NCI-H2107 treated with DMSO at 0.1 percent for 48 hours (cell line): ENCODE measurements around the gene FAM98B.
"Not testable (repeated sequence)": the region's sequence is repeated elsewhere in the genome, so short reads cannot be mapped to it uniquely, and the experiment has no call there.

ENCODE experiments used
- DNase-seq: peaks from one replicate; lab custom pipeline; 2025; ENCODE audit not compliant: unreplicated experiment; lab: John Stamatoyannopoulos, UW

Gene FAM98B

DNA sequence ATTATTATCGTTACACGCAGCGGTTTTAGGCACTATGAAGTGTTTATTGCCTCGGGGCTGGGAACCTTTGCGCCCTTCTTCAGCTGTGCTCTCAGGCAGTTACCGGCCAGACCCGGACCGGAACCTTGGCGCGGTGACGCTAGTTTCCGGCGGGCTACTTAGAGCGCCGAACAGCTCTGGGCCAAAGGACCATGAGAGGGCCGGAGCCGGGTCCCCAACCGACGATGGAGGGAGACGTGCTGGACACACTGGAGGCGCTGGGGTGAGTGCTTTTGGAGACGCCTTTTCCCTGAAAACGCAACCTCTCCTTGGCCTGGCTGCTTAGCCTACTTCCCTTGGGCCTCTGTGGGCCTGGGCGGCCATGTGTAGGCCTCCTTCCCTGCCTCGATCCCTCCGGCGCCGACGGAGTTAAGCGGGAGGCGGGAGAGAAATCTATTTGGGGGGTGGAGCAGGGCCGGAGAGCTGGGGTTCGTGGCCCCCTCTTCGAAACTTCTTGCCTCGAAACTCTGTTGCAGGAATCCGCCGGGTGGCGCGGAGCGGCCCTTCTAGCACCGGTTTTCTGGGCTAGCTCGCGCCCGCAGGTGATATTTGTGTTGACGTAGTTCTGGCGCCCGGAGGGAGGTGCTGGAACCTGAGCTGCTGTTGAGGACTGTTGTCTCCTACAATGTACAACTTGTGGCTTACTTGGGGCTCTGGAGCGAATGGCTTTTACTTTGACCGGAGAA is at the start of gene FAM98B:
TSS of gene FAM98B (plus strand) at position 157 of the 725 bp plus-strand sequence. CDS start at position 192, 35 bp downstream.
- peak; percentile 26 for DNase-seq

DNA sequence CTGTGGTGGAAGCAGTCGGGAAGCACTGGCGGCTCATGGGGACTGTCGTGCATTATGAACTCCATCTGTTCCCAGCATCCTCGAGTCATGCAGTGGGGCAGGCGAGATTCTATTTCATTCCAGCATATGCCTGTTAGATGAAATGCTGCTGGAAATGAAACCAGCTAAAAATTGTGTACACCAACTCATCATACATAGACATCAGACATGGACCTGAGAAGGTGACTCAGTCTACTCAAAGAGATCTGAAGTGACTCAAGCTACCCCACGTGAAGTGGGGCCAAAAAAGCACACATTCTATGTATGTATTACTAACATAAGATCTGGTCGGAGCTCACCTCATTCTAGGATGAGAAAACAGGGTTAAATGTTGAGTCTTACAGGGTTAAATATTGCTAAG is 47.5 kb upstream of the FAM98B start:
- no peak for DNase-seq

DNA sequence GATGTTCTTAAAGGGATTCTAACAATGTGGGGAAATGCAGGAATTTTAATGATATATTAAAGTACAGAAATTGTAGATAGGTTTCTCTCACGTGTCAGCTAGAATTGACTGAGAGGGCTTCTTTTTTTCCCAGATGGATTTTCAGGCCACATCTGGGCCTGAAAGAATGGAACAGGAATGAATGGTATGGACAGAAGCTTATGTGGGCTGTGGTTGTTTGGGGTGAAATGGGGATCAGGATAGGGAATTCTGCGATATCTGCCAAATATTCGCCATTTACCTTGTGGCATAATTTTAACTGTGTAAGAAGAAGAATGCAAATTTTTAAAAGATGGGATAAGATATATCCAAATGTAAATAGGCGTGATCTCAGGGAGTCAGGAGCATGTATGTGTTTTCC is 45.4 kb upstream of the FAM98B start:
- no peak for DNase-seq

DNA sequence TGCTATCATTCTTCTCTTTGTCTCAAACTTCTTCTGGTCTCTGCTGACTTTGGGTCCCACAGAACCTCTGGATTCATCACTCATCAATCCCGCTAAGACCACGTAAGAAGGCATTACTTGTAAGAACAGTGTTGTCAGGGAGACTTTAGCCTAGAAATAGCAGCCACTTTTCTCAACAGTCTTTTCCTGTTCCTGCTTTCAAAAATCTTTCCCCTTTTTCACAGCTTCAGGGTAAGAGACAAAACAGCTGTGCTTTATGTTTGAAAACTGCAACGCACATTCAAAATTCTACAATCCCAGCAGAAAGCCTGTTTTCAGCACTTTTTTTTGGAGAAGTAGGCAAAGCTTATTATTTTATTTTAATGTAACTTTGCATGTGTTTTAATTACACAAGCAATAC is 42.0 kb upstream of the FAM98B start:
- DNase-seq, result no peak

DNA sequence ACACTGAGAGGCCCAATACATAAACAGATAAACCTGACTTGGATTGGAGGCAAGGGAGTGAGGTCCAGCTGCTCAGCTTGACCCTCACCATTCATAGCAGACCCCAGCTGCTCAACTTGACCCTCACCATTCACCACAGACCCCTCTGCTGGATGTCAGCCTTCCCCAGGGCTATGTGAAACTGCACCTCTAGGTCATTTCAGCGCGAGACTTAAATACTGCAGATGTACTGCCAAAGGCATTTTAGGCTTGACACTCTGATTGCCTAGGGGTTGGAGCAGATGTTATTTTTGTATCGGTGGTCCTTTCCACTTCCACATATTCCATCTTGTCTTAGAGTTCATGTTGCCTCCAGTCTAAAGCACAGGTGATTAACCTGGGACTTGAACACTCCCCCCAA is 41.5 kb upstream of the FAM98B start:
- DNase-seq, result no peak

DNA sequence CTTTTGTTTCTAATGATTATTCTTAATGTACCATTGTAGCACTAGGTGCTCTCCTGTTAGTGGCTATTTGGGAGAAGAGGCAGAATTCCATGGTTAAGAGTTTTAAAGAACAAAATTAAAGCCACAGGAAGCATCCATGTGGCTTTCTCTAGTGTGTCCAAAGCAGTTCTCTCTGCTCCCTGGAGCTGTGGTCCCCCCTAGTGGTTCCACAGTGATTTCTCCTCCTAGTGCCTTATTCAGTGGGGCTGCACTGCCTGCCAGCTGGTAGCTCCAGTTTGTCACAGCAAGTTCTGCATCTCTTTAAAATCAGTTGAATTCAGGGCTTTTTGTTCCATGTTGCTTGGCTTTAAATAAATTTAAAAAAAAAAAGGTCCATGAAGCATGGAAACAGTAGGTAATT is 39.6 kb upstream of the FAM98B start:
- DNase-seq, result no peak

DNA sequence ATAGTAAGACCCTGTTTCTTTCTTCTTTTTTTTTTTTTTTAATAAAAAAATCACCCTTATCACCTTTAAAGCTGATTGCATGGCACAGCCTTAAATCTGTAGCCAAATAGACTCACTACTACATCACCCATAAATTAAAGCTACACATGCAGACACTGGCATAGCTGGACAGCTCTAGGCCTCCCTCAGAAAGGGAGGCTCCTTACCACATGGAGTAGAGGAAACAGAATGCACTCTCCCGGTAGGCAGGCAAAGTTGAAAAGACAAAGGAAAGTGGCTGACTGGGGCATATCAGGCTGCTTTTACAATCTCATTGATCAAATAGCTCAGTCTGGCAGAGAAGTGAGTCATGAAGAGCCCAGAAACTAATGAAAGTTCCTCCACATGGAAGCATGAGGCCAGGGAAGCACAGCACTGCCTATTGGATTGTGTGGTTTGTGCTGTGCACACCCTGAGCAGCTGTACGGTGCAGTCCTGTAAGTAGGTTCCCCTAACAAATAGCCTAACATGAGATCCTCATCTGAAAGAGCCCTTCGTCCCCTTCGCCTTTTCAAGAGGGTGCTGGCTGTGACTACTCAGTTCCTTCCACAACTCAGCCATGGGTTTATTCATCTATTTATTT is 32.7 kb upstream of the FAM98B start:
- DNase-seq, result no peak

DNA sequence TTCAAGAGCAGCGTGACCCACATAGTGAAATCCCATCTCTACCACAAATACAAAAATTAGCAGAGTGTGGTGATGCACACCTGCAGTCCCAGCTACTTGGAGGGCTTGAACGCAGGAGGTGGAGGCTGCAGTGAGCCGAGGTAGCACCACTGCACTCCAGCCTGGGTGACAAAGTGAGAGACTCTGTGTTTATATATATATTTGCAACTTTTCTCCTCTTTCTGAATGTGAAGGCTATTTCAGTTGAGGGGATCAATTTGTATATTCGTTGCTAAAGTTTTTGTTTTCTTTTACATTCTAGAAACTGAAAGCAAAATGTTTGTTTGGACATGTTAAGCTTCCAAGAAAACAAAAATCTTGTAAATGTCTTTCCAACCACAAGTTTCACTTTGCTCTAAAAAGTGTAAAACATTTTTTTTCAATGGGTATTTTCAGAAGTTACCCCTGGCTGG is 29.8 kb upstream of the FAM98B start:
- DNase-seq, result no peak

DNA sequence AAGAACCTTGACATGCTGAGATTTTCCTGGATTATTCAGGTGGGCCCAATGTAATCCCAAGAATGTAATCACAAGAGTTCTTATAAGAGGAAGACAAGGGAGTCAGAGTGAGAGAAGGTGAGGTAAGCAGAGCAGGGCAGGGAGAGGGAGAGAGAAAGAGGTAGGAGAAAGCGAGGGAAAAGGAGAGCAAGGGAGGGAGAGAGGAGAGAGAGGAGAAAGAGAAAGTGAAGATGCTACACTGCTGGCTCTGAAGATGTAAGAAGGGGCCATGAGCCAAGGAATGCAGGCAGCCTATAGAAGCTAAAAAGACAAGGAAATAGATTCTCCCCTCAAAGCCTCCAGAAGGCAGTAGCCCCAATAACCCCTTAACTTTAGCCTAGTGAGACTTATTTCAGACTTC is 28.7 kb upstream of the FAM98B start:
- no peak for DNase-seq

DNA sequence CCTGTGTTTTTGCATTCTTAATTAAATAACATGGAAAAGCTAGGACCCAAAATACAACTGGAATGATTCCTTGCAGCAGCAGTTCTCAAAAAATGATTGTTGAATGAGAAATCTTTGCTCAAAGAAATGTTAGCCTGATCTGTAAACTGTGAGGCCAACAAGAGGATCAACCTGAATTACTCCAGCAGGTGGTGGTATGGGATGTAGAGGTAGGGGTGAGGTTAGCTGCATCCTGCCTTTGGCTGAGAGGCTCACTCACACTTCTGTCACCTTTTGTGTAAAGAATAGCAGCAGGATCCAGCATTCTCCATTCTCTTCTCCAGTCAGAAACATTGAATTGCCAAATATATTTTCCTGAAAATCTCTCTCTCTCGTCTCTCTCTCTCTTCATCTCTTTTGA is 26.5 kb upstream of the FAM98B start:
- no peak for DNase-seq

DNA sequence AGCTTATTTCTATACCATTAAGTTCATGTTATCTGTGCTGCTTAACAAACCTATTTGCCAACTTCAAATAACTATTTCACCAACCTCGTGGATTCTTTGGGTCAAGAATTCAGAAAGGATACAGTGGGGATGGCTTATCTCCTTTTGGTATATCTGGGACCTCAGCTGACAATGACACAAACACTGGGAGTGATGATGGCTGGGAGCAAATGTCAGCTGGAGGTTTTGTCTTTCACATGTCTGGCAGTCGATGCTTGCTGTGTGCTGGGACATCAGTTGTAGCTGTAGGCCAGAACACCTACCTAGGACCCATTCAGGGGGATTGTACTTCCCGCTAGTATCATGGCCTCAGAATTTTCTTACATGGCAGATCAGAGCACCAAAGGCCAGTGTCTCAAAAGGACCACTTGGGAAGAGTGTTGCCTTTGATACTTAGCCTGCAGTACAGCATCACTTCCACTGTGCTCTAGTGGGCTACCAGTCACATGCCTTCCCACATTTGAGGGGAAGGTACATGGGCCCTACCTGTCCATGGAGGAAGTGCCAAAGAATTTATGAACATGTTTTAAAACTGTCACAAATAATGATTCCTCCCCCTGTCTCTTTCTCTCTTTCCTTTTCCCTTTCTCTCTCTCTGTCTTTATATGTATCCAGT is 23.7 kb upstream of the FAM98B start:
- no peak for DNase-seq

DNA sequence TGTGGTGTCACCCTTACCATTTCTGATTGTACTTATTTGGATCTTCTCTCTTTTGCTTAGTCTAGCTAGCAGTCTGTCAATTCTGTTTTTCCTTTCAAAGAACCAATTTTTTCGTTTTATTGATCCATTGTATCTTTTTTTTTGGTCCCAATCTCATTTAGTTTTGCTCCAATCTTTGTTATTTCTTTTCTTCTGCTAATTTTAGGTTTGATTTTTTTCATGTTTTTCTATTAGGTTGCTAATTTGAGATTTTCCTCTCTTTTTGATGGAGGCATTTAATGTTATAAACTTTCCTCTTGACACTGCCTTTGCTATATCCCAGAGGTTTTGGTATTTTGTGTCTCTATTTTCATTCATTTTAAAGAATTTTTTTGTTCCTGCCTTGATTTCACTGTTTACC is 16.9 kb upstream of the FAM98B start:
- DNase-seq, result no peak

DNA sequence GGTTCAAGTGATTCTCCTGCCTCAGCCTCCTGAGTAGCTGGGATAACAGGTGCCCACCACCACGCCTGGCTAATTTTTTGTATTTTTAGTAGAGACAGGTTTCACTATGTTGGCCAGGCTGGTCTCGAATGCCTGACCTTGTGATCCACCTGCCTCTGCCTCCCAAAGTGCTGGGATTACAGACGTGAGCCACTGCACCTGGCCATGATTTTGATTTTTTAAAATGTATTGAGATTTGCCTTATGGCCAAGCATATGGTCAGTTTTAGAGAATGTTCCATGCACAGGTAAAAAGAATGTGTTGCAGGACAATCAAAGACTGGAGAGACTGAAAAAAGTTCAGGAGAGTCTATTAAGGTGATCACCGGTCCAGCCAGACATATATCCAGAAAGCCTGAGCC is 16.3 kb upstream of the FAM98B start:
- not testable (repeated sequence) for DNase-seq

DNA sequence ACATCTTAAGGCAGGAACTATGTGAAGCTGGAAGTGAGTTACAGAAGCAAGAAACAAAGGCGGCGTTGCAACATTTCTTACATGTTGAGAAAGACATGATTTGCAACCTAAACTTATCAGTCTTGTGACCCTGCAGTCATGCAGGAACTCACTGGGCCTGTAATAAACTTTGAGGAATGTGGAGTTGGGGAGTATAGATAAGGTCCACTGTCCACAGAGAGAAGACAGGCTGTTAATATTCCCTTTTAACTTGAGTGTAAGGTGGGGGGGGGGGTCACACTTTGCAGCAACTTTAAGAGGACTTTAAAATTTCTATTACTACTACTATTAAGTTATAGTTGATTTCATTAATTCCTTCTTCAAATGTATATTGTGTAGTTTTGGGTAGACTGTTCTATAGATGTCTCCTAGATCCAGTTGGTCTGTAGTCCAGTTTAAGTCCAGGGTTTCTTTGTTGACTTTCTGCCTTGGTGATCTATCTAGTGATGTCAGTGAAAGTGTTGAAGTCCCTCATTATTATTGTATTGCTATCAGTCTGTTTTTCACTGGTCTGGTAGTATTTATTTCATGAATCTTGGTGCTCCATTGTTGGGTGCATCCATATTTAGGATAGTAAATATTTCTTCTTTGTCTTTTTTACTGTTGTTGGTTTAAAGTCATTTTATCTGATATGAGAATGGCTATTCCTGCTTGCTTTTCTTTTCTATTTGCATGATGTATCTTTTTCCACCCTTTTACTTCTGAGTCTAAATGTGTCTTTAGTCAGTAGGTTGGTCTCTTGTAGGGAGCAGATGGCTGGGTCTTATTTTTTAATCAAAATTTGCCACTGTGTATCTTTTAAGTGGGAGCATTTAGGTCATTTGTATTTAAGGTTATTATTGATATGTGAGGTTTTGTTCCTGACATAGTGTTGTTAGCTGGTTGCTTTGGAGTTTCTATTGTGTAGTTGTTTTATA is 15.6 kb upstream of the FAM98B start:
- DNase-seq, result no peak

DNA sequence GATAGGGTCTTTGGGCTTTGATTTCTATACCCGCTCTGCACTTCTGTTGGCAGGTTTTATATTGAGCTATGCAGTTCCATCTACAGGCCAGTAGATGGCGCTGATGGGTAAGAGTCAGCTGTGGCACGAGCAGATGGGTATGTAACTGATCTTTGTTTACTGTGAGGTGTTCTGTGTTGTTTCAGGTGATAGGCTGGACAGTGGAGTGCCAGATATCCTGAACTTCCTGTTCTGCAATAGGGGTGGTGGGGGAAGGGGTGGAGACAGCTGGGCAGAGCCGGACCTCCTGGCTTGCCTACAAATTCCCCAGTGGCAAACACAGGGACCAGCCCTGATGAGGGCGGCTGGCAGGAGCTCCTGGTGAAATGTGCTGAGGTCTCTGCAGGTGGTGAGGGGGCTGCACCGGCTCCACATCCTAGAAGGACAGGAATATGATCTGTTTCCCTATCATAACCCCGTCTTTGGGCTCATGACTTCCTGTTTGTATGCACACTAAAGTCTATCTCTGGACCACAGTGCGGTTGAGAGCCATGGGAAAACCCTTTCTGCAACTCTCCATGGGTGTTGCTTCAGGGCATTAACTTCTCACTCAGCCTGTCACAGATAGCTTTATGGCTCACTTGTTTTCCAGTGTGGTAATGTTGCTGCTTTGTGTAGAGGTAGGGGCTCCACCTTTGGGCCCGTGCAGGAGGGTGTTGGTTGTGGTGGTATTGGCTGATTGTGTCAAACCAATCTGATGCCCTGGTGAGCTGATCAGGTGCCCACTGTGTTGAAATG is 13.4 kb upstream of the FAM98B start:
- peak; percentile 22 for DNase-seq

DNA sequence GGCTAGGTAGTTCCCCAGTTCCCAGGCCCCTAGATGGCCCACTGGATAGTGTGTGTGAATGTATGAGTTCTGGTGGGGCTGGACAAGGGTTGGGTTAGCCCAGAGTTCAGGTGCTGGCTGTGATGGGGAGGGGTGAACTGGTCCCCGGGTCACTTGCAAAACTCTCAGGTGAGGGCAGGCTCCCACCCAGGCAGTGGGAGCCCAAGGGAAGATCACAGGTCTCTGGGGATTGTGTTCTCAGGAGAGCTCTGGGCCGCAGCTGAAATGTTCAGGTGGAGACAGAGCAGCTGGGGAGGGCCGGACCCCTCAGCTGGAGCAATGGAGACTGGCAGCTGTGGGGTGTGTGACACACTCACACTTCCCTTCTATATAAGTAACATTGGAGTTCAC is 12.8 kb upstream of the FAM98B start:
- DNase-seq, result no peak

DNA sequence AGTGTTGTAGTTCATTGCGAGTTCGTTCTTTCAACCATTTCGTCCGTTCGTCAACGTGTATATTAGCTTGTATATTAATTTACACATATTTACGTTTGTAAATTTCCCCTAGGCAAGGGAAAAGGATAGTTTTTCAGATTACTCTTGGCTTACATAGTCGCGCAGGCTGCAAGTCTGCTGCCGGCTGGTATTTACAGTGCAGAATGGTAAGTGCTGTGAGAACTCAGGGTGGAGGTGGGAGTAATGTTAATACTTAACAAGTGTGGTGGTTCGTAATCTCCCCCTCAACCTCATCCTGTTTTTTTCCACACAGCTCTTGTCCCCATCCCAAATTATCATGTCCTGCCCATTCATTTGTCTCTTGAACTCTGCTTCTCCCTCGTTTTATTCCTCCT is 766 bp downstream of the FAM98B start:
- no peak for DNase-seq

DNA sequence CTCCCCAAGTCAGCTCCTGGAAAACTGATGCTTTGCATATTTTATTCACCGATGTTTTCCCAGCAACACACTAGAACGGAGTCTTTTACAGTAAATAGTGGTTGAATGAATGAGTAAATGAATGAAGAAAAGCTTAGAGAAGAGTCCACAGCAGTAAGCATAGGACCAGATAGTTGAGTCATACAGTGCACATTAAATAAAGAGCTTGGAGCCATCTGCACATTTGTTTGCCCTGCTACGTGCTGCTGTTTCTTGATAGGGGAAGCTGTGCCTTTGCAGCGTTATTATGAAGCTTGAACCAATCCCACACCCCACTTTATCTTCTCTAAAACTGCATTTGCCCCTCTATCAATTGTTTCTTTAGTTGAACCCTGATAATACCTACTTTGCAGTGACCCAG is 1.2 kb downstream of the FAM98B start:
- DNase-seq, result no peak

DNA sequence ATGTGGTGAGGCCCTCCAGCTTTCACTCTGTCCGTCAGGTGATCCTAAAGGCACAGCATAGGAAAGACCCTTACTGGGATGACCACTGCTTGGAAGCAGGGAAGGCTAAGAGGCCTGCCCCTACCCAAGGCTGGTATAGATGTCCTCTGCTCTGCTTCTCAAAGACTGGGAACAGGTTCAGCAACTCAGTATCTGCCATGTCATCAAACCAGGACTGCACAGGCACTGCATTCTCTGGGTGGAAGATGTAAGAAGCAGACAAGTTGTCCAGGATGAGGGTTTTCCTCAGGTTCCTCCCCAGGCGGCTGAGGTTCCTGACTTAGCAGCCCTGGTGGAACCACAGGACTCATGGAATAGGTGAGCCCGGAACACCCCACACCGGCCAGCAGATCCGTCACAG is 4.7 kb downstream of the FAM98B start:
- DNase-seq, result no peak

DNA sequence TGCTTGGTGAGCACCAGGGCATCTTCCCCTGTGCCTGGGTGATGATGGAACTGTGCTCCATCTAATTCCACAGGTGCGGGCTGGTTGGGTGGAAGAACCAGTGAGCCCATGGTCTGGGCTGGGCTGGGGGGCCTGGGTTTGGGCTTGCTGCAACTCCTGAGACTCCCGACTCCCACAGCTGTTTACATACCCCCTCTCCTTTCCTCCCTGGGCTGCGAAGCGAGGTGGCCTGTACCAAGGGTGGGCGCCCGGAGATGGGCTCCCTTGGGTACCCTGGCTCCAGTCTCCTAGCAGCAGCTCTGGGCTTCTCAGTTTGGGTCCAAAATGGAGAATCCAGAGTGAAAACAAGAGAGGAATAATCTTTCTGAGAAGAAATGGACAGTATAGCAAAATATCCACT is 5.6 kb downstream of the FAM98B start:
- no peak for DNase-seq

DNA sequence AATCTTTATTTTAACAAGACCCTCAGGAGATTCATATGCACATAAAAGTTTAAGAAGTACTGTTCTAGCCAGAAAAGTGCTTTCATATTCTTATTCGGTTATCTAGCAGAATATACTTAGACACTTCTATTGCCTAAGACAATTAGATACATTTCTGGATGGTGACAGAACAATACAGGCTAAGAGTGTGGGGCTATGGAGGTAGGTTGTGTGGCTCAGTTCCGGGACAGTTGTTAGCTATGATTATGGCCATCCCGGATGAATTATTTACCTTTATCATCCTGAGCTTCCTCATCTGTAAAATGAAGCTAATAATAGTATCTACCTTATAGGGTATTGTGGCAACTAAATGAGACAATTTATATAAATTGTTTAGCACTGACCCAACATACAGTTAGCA is 6.6 kb downstream of the FAM98B start:
- DNase-seq, result no peak
